Measurements from ENCODE around the gene NPIPB12. TPM values are rescaled to one million over a fixed set of nuclear protein-coding genes. Genes with fewer than 3 reads are reported as not detected.
"Not testable (repeated sequence)": the region's sequence is repeated elsewhere in the genome, so short reads cannot be mapped to it uniquely, and the experiment has no call there.

The NPIPB12 gene
- polyA plus RNA-seq: 100 to 1,000 TPM in 2 of 4 donors, 10 to 100 TPM in 2; 28.7 to 167 (median 96.8) TPM
- long read RNA-seq, donor 1: 0 reads
- long read RNA-seq, donor 2: 0 reads
- long read RNA-seq, donor 3, partial matches to known transcripts: 0 of 1 reads
- long read RNA-seq, donor 3, other reads (novel, unspliced or antisense): 0 of 1 reads
- long read RNA-seq, donor 4: 0 reads
- long read RNA-seq, donor 5, partial matches to known transcripts: 0 of 1 reads
- long read RNA-seq, donor 5, other reads (novel, unspliced or antisense): 0 of 1 reads
- long read RNA-seq, donor 6: 0 reads
- long read RNA-seq, donor 7: 0 reads
- long read RNA-seq, donor 8: 0 reads
- long read RNA-seq, donor 9: 0 reads
- long read RNA-seq, donor 10: 0 reads

- WGBS, 3 donors: 82 to 100% (median 90%) methylated on average over 2 of the region's 6 CpGs
- H3K36me3 ChIP-seq (ENCODE audit: control insufficient read depth in 3 of 3, insufficient read depth in 2 of 3, low read depth in 1 of 3, low read length in 3 of 3); FAIRE-seq; H3K4me3 ChIP-seq (ENCODE audit: low read depth in 1 of 3, low read length in 3 of 3); H3K9me3 ChIP-seq (ENCODE audit: control insufficient read depth in 2 of 2, insufficient read depth in 1 of 2, low read depth in 1 of 2, low read length in 1 of 2); H3K27ac ChIP-seq (ENCODE audit: low read depth in 1 of 3, low read length in 2 of 3); H3K27me3 ChIP-seq (ENCODE audit: control insufficient read depth in 3 of 3, insufficient read depth in 3 of 3, low read length in 3 of 3); DNase-seq; H3K4me1 ChIP-seq (ENCODE audit: control insufficient read depth in 3 of 3, insufficient read depth in 2 of 3, low read depth in 1 of 3, low read length in 2 of 3): not testable (repeated sequence)
These were observed at the start of gene NPIPB12 for GRCh38 chr16:29506308-29506707. NPIPB12 (minus strand) TSS chr16:29506408.

DNA sequence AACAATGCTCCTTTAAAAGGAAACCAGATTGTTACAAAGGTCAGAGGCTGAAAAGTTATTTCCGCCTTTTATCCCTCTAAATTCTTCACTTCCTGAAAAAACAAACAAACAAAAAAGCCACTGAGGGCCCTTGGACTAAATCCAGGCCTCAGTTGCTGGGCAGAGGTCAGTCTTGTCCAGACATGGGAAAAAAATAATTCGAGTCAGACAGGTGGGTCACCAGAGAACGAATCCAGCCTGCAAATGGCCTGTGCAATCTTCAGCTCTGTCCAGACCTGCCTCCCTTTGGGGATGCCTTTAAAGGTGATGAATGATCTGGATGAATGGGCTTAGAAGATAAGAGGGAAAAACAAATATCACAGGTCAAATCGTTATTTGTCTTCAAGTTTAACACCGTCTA lies 15.3 kb upstream of the NPIPB12 start:
- H3K4me1 ChIP-seq (ENCODE audit: control insufficient read depth in 3 of 3, insufficient read depth in 2 of 3, low read depth in 1 of 3, low read length in 2 of 3): not testable (repeated sequence)

DNA sequence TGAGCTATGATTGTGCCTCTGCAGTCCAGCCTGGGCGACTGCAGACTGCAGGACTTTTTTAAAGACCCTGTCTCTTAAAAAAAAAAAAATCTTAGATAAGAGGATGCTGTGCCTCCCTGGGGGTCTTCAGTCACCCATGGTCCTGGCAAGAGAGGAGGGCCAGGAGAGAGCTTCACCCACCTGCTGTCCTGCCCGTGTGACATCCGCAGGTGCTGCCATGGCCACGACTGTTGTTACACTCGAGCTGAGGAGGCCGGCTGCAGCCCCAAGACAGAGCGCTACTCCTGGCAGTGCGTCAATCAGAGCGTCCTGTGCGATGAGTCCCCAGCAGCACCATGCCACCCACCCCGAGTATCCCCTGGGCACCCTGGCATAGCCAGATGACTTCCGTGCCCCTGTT lies 23.9 kb downstream of the NPIPB12 start:
- not testable (repeated sequence) for DNase-seq; H3K27me3 ChIP-seq (ENCODE audit: control insufficient read depth in 3 of 3, insufficient read depth in 3 of 3, low read length in 3 of 3); H3K4me3 ChIP-seq (ENCODE audit: low read depth in 1 of 3, low read length in 3 of 3); H3K27ac ChIP-seq (ENCODE audit: low read depth in 1 of 3, low read length in 2 of 3); H3K4me1 ChIP-seq (ENCODE audit: control insufficient read depth in 3 of 3, insufficient read depth in 2 of 3, low read depth in 1 of 3, low read length in 2 of 3); H3K36me3 ChIP-seq (ENCODE audit: control insufficient read depth in 3 of 3, insufficient read depth in 2 of 3, low read depth in 1 of 3, low read length in 3 of 3); FAIRE-seq; H3K9me3 ChIP-seq (ENCODE audit: control insufficient read depth in 2 of 2, insufficient read depth in 1 of 2, low read depth in 1 of 2, low read length in 1 of 2)
- 77 to 91% (median 87%) methylated on average over 5 to 7 of the region's 12 CpGs for WGBS, 3 donors

More for the DNA sequence above, 15.3 kb upstream of the NPIPB12 start:
- not testable (repeated sequence) for H3K27ac ChIP-seq (ENCODE audit: low read depth in 1 of 3, low read length in 2 of 3); DNase-seq; H3K4me3 ChIP-seq (ENCODE audit: low read depth in 1 of 3, low read length in 3 of 3); H3K27me3 ChIP-seq (ENCODE audit: control insufficient read depth in 3 of 3, insufficient read depth in 3 of 3, low read length in 3 of 3); H3K36me3 ChIP-seq (ENCODE audit: control insufficient read depth in 3 of 3, insufficient read depth in 2 of 3, low read depth in 1 of 3, low read length in 3 of 3); H3K9me3 ChIP-seq (ENCODE audit: control insufficient read depth in 2 of 2, insufficient read depth in 1 of 2, low read depth in 1 of 2, low read length in 1 of 2); FAIRE-seq
- WGBS, 3 donors: 17 to 43% (median 40%) methylated on average over 2 of the region's 5 CpGs

- not testable (repeated sequence) for H3K27ac ChIP-seq (ENCODE audit: low read depth in 1 of 3, low read length in 2 of 3); FAIRE-seq; DNase-seq; H3K4me3 ChIP-seq (ENCODE audit: low read depth in 1 of 3, low read length in 3 of 3); H3K36me3 ChIP-seq (ENCODE audit: control insufficient read depth in 3 of 3, insufficient read depth in 2 of 3, low read depth in 1 of 3, low read length in 3 of 3); H3K9me3 ChIP-seq (ENCODE audit: control insufficient read depth in 2 of 2, insufficient read depth in 1 of 2, low read depth in 1 of 2, low read length in 1 of 2); H3K4me1 ChIP-seq (ENCODE audit: control insufficient read depth in 3 of 3, insufficient read depth in 2 of 3, low read depth in 1 of 3, low read length in 2 of 3); H3K27me3 ChIP-seq (ENCODE audit: control insufficient read depth in 3 of 3, insufficient read depth in 3 of 3, low read length in 3 of 3)
- WGBS, 3 donors: no CpG with 5 or more reads among the region's 4 CpGs
These were observed 34.1 kb downstream of the NPIPB12 start for GRCh38 chr16:29472065-29472464.

GRCh38 chr16:29469660-29470059 lies 36.5 kb downstream of the NPIPB12 start:
- not testable (repeated sequence) for H3K27me3 ChIP-seq (ENCODE audit: control insufficient read depth in 3 of 3, insufficient read depth in 3 of 3, low read length in 3 of 3); H3K4me3 ChIP-seq (ENCODE audit: low read depth in 1 of 3, low read length in 3 of 3)
- 9 to 16% (median 10%) methylated on average over 5 of the region's 6 CpGs for WGBS, 3 donors

DNA sequence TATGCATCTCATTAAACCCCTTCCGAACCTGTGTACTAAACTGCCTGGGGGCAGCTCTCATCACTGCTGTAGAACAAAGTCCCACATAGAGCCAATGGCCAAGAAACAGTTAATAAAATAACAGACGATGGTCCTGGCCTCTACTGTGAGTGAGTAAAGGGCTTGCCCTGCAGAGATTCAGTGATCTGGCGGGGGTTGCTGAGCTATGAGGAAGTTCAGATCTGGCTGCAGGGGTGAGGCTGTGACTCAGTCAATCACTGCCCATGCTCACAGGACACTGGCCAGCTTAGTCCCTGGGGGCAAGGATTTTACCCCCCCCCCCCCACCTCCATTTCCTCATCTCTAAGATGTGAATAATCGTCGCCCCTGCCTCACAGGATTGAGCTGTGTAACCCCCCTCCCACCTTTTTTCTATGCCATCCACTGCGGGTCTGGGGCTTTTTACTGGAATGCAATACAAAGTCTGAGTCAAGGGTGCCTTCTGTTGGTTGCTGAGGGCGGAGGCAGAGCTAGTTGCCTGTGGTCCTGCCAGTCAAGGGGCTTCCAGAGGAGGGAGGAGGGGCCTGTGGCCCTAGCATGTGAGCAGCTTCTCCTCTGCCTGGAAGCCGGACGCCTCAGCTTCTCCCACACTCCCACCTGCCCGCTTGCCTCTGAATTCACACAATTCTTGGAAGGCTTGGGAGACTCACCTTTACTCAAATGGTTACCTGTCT lies 38.4 kb downstream of the NPIPB12 start:
- H3K9me3 ChIP-seq (ENCODE audit: control insufficient read depth in 2 of 2, insufficient read depth in 1 of 2, low read depth in 1 of 2, low read length in 1 of 2); H3K27me3 ChIP-seq (ENCODE audit: control insufficient read depth in 3 of 3, insufficient read depth in 3 of 3, low read length in 3 of 3); H3K27ac ChIP-seq (ENCODE audit: low read depth in 1 of 3, low read length in 2 of 3); H3K4me3 ChIP-seq (ENCODE audit: low read depth in 1 of 3, low read length in 3 of 3); FAIRE-seq; H3K36me3 ChIP-seq (ENCODE audit: control insufficient read depth in 3 of 3, insufficient read depth in 2 of 3, low read depth in 1 of 3, low read length in 3 of 3); H3K4me1 ChIP-seq (ENCODE audit: control insufficient read depth in 3 of 3, insufficient read depth in 2 of 3, low read depth in 1 of 3, low read length in 2 of 3); DNase-seq: not testable (repeated sequence)
- 18% methylated on average over 2 of the region's 10 CpGs; no CpG with 5 or more reads in 2 of the 3 donors for WGBS, 3 donors

More at GRCh38 chr16:29469660-29470059, 36.5 kb downstream of the NPIPB12 start:
- FAIRE-seq; H3K9me3 ChIP-seq (ENCODE audit: control insufficient read depth in 2 of 2, insufficient read depth in 1 of 2, low read depth in 1 of 2, low read length in 1 of 2); H3K4me1 ChIP-seq (ENCODE audit: control insufficient read depth in 3 of 3, insufficient read depth in 2 of 3, low read depth in 1 of 3, low read length in 2 of 3); H3K36me3 ChIP-seq (ENCODE audit: control insufficient read depth in 3 of 3, insufficient read depth in 2 of 3, low read depth in 1 of 3, low read length in 3 of 3); DNase-seq: not testable (repeated sequence)
- H3K27ac ChIP-seq (ENCODE audit: low read depth in 1 of 3, low read length in 2 of 3): peak overlapping the region in 1 of 3 donors; percentile 41

DNA sequence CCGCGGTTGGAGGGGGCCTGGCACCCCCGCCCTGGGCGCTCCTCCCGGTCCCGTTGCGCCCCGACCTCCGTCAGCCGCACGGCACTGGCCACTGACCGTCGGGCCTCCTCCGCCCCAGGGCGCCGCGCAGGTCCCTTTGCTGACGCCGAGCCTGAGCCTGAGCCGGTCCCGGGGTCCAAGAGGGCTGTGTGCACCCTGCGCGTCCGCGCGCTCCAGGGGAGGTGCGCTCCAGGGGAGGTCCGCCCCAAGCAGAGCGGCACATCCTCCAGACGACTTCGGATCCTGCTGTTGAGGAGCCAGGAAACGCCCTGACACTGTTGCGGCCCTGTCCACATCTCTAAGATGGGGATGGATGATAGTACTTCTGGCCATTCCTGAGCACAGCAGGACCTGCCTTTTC lies 39.3 kb downstream of the NPIPB12 start:
- not testable (repeated sequence) for H3K36me3 ChIP-seq (ENCODE audit: control insufficient read depth in 3 of 3, insufficient read depth in 2 of 3, low read depth in 1 of 3, low read length in 3 of 3); H3K9me3 ChIP-seq (ENCODE audit: control insufficient read depth in 2 of 2, insufficient read depth in 1 of 2, low read depth in 1 of 2, low read length in 1 of 2); H3K27me3 ChIP-seq (ENCODE audit: control insufficient read depth in 3 of 3, insufficient read depth in 3 of 3, low read length in 3 of 3); H3K4me1 ChIP-seq (ENCODE audit: control insufficient read depth in 3 of 3, insufficient read depth in 2 of 3, low read depth in 1 of 3, low read length in 2 of 3); DNase-seq; FAIRE-seq; H3K4me3 ChIP-seq (ENCODE audit: low read depth in 1 of 3, low read length in 3 of 3); H3K27ac ChIP-seq (ENCODE audit: low read depth in 1 of 3, low read length in 2 of 3)
- no CpG with 5 or more reads among the region's 33 CpGs for WGBS, 3 donors

DNA sequence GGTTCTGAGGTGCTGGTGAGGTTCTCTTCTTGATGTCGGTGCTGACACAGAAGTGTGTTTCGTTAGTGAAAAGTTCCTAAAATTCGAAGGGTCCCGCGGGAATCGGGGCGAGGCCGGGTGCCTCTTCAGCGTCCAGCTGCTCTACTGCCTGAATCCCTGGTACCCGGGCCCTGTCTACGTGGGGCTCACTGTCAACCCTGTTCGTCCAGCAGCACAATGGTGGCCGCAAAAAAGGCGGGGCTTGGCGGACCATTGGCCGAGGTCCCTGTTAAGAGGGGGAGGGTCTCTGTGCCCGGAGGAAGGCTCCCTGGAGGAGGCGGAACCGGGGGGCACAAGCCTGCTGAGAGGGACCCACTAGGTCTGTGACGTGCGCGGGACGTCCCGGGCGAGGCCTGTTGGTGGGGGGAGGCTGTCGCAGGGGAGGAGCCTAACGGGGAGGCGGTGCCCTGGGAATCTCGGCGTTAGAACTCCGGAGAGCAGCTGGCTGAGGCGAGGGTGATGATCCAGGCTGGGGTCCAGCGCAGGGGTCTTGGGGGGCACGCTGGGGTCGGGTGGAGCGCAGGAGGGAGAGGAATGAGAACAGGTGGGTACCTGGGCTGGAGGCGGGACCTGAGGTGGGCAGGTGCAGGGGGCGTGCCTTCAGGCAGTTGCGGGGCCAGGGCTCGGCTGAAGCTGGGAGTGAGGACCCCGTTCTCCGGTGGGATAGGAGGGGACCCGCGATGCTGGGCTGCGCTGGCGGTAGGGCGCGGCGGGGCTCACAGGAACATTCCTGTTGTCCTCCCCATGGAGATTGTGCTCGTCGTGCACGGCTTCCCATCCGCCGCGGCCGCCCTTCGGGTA lies 40.0 kb downstream of the NPIPB12 start:
- not testable (repeated sequence) for FAIRE-seq; H3K9me3 ChIP-seq (ENCODE audit: control insufficient read depth in 2 of 2, insufficient read depth in 1 of 2, low read depth in 1 of 2, low read length in 1 of 2); H3K27me3 ChIP-seq (ENCODE audit: control insufficient read depth in 3 of 3, insufficient read depth in 3 of 3, low read length in 3 of 3); DNase-seq; H3K27ac ChIP-seq (ENCODE audit: low read depth in 1 of 3, low read length in 2 of 3); H3K4me1 ChIP-seq (ENCODE audit: control insufficient read depth in 3 of 3, insufficient read depth in 2 of 3, low read depth in 1 of 3, low read length in 2 of 3); H3K4me3 ChIP-seq (ENCODE audit: low read depth in 1 of 3, low read length in 3 of 3); H3K36me3 ChIP-seq (ENCODE audit: control insufficient read depth in 3 of 3, insufficient read depth in 2 of 3, low read depth in 1 of 3, low read length in 3 of 3)
- WGBS, 3 donors: 1% methylated on average over 15 of the region's 57 CpGs; no CpG with 5 or more reads in 2 of the 3 donors
